OCI-LY7 (cell line): ENCODE measurements around the gene ICOSLG. TPM values are rescaled to one million over a fixed set of nuclear protein-coding genes. Genes with fewer than 3 reads are reported as not detected.
"Not testable (repeated sequence)": the region's sequence is repeated elsewhere in the genome, so short reads cannot be mapped to it uniquely, and the experiment has no call there.

Source experiments
- BruUV-seq: library from RNA; stranded (reverse); fragments of 400-500 nt; replicated peaks from 2 replicates; lab custom pipeline; 2021; lab: Mats Ljungman, UMichigan
- CTCF ChIA-PET: fragments of 300-600 bp; sonication (Branson Sonifier 250); formaldehyde crosslinking; loops from one replicate; lab custom pipeline; 2022; ENCODE audit warnings: antibody characterized with exemption; ENCODE audit not compliant: unreplicated experiment; lab: Charles Lee
- POLR2A ChIA-PET: fragments of 300-600 bp; sonication (Branson Sonifier 250); formaldehyde crosslinking; loops from one replicate; lab custom pipeline; 2022; ENCODE audit warnings: antibody characterized with exemption; lab: Charles Lee
- DNase-seq: peaks from one replicate; pipeline ENCODE4 v3.0.0-alpha.2; 2015; ENCODE audit warnings: low spot score
- H2AFZ ChIP-seq: fragments of 200-600 bp; sonication (generic), shearing (Covaris generic); 2 replicates; pipeline ENCODE4 v1.6.1; 2014; ENCODE audit warnings: mild to moderate bottlenecking, antibody characterized with exemption, low read length, moderate library complexity
- H3K27ac ChIP-seq: fragments of 200-600 bp; sonication (generic); 2 replicates; pipeline ENCODE4 v1.5.1; 2014; ENCODE audit warnings: mixed run types, low read depth, mild to moderate bottlenecking, moderate library complexity, low read length, inconsistent platforms; ENCODE audit not compliant: poor library complexity, severe bottlenecking
- H3K36me3 ChIP-seq: fragments of 200-600 bp; sonication (generic); 2 replicates; pipeline ENCODE4 v1.6.1; 2014; ENCODE audit warnings: mild to moderate bottlenecking, antibody characterized with exemption, low read length, moderate library complexity, mixed read lengths; ENCODE audit not compliant: insufficient read depth
- H3K4me1 ChIP-seq: fragments of 200-600 bp; sonication (generic); 2 replicates; pipeline ENCODE4 v1.5.1; 2014; ENCODE audit warnings: mild to moderate bottlenecking, low read length; ENCODE audit not compliant: insufficient read depth, poor library complexity, severe bottlenecking
- H3K4me2 ChIP-seq: fragments of 200-600 bp; sonication (generic); 2 replicates; pipeline ENCODE4 v1.6.1; 2014; ENCODE audit warnings: mild to moderate bottlenecking, low read length
- H3K4me3 ChIP-seq: fragments of 200-600 bp; sonication (generic); 2 replicates; pipeline ENCODE4 v1.5.1; 2014; ENCODE audit warnings: mild to moderate bottlenecking, low read depth, low read length; ENCODE audit not compliant: poor library complexity, severe bottlenecking
- H3K79me2 ChIP-seq: fragments of 200-600 bp; sonication (generic); 2 replicates; pipeline ENCODE4 v1.6.1; 2016; ENCODE audit warnings: low read depth, mild to moderate bottlenecking, low read length, moderate library complexity, mixed read lengths; ENCODE audit not compliant: insufficient read depth
- H3K9me2 ChIP-seq: fragments of 200-600 bp; sonication (generic); 2 replicates; pipeline ENCODE4 v1.6.1; 2016; ENCODE audit warnings: mild to moderate bottlenecking, low read length, mixed read lengths; ENCODE audit not compliant: insufficient read depth
- H3K9me3 ChIP-seq: fragments of 200-600 bp; sonication (generic); 2 replicates; pipeline ENCODE4 v1.6.1; 2014; ENCODE audit warnings: mild to moderate bottlenecking, mixed run types, low read length, mixed read lengths
- H4K20me1 ChIP-seq: fragments of 200-600 bp; sonication (generic); 2 replicates; pipeline ENCODE4 v1.6.1; 2014; ENCODE audit warnings: mild to moderate bottlenecking, antibody characterized with exemption, low read length, moderate library complexity, mixed read lengths; ENCODE audit not compliant: insufficient read depth
- CTCF ChIP-seq: fragments of 200-600 bp; sonication (generic); conservative IDR thresholded peaks from 2 replicates; pipeline ENCODE4 v1.5.1; 2014; ENCODE audit warnings: mild to moderate bottlenecking, antibody characterized with exemption, low read length, moderate library complexity, mixed read lengths
- EZH2phosphoT487 ChIP-seq: fragments of 200-600 bp; sonication (generic); IDR thresholded peaks from 2 replicates; pipeline ENCODE4 v1.6.1; 2018; ENCODE audit warnings: low read depth, borderline replicate concordance, mild to moderate bottlenecking, mixed run types, antibody characterized with exemption, low read length, moderate library complexity, mixed read lengths
- intact Hi-C: fragments of 100-400 bp; cut with micrococcal nuclease; formaldehyde crosslinking; loops from one replicate; pipeline ENCODE4 v1.10.0; 2022; ENCODE audit not compliant: unreplicated experiment
- total RNA-seq, 2 experiments: library from RNA; depleted of rRNA in 1 of 2; stranded (reverse); fragments of >200 nt in 1 of 2; shearing (Covaris generic) in 1 of 2; gene quantifications; 2 replicates each; pipeline ENCODE4 v1.2.3, GENCODE V29; 2014 to 2022

The ICOSLG gene
- total RNA-seq, 2 experiments from 2014 or later: 5.2 to 8.3 TPM

- intact Hi-C loops: no loop called here
- no peak overlapping the region for H3K4me2 ChIP-seq
- H3K36me3 ChIP-seq: no peaks in the 10 kb centered on the region
- no peaks in the 10 kb centered on the region for H3K9me2 ChIP-seq
- H3K4me3 ChIP-seq: no peak overlapping the region
- H3K9me3 ChIP-seq: no peaks in the 10 kb centered on the region
- TF ChIP-seq EZH2phosphoT487 (no peak), CTCF (no peak)
- DNase-seq: no peak
- no peaks in the 10 kb centered on the region for H3K79me2 ChIP-seq
- H4K20me1 ChIP-seq: no peaks in the 10 kb centered on the region
- no peak overlapping the region for H3K27ac ChIP-seq
- POLR2A ChIA-PET: no interaction called here
- H3K4me1 ChIP-seq: no peaks in the 10 kb centered on the region
- CTCF ChIA-PET: no interaction called here
- no TSS peak for BruUV-seq
- H2AFZ ChIP-seq: no peak overlapping the region
These were observed 43.2 kb upstream of the ICOSLG start for GRCh38 chr21:44283948-44284347.

DNA sequence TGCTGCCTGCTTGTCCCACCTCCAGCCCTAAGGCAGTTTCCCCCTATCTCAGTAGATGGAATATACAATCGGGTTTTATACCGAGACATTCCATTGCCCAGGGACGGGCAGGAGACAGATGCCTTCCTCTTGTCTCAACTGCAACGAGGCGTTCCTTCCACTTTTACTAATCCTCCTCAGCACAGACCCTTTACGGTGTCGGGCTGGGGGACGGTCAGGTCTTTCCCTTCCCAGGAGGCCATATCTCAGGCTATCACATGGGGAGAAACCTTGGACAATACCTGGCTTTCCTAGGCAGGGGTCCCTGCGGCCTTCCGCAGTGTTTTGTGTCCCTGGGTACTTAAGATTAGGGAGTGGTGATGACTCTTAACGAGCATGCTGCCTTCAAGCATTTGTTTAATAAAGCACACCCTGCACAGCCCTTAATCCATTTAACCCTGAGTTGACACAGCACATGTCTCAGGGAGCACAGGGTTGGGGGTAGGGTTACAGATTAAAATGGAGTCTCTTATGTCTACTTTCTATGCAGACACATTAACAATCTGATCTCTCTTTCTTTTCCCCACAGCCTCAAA is 42.6 kb upstream of the ICOSLG start:
- H3K9me2 ChIP-seq, DNase-seq, BruUV-seq, H4K20me1 ChIP-seq, H3K79me2 ChIP-seq, H3K4me3 ChIP-seq, H3K36me3 ChIP-seq, H3K9me3 ChIP-seq, H2AFZ ChIP-seq, H3K4me1 ChIP-seq, CTCF ChIA-PET, H3K27ac ChIP-seq, intact Hi-C loops, H3K4me2 ChIP-seq, POLR2A ChIA-PET: not testable (repeated sequence)

DNA sequence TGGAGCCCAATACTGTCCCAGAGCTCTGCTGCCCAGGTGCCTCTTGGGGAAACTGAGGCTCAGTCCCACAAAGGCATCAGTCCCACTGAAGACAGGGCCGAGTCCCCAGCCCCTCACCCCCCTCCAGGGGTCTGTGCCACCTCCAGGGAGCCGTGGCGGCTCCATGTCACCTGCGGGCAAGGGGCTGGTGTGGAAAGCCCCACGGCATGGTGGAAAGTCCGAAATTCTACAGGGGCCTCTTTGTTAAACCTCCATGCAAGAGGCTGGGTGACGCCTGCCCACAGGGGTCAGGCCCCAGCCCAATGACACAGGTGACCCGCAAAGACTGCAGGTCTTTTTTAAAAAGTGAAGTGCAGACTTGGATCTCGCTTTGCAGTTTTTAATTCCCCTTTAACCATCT is 41.6 kb upstream of the ICOSLG start:
- TF ChIP-seq EZH2phosphoT487: no peak
- no peak for TF ChIP-seq CTCF
- no peaks in the 10 kb centered on the region for H3K9me3 ChIP-seq
- H2AFZ ChIP-seq: no peak overlapping the region
- H3K4me2 ChIP-seq: no peak overlapping the region
- ChIA-PET CTCF (no interaction called here), POLR2A (no interaction called here)
- H3K27ac ChIP-seq: no peak overlapping the region
- no peaks in the 10 kb centered on the region for H3K9me2 ChIP-seq
- H3K4me3 ChIP-seq: no peak overlapping the region
- intact Hi-C loops: no loop called here
- no TSS peak for BruUV-seq
- DNase-seq: no peak
- H3K36me3 ChIP-seq: no peaks in the 10 kb centered on the region
- no peaks in the 10 kb centered on the region for H3K79me2 ChIP-seq
- H3K4me1 ChIP-seq: no peaks in the 10 kb centered on the region
- no peaks in the 10 kb centered on the region for H4K20me1 ChIP-seq
